HG02759 (cell line): ENCODE results near the gene ZNF490.
"Not testable (repeated sequence)": the region's sequence is repeated elsewhere in the genome, so short reads cannot be mapped to it uniquely, and the experiment has no call there.

Experiments
- ATAC-seq: cut with Tn5 transposase; IDR thresholded peaks from one replicate; pipeline ENCODE4 v1.9.1; 2021; ENCODE audit warnings: mild to moderate bottlenecking, moderate library complexity; ENCODE audit not compliant: unreplicated experiment

Gene ZNF490

GRCh38 chr19:12623361-12624031, 12.9 kb upstream of the ZNF490 start:
- ATAC-seq: no peak

GRCh38 chr19:12621253-12622024, 10.8 kb upstream of the ZNF490 start:
- not testable (repeated sequence) for ATAC-seq

- ATAC-seq: no peak
These were observed 7.0 kb upstream of the ZNF490 start for GRCh38 chr19:12617646-12618045.

- ATAC-seq: peak; percentile 1
These were observed 717 bp upstream of the ZNF490 start for GRCh38 chr19:12611361-12611699.

- no peak for ATAC-seq
These were observed 3.0 kb downstream of the ZNF490 start for GRCh38 chr19:12607631-12608030.

- ATAC-seq: no peak
These were observed 3.8 kb downstream of the ZNF490 start for GRCh38 chr19:12606796-12607195.

GRCh38 chr19:12603714-12604113, 6.9 kb downstream of the ZNF490 start:
- ATAC-seq: peak; percentile 67

GRCh38 chr19:12597594-12597993, 13.0 kb downstream of the ZNF490 start:
- no peak for ATAC-seq

- no peak for ATAC-seq
These were observed 13.6 kb downstream of the ZNF490 start for GRCh38 chr19:12596927-12597548.

- no peak for ATAC-seq
These were observed 14.1 kb downstream of the ZNF490 start for GRCh38 chr19:12596485-12596884.

- ATAC-seq: no peak
These were observed 29.5 kb downstream of the ZNF490 start for GRCh38 chr19:12581100-12581499.

GRCh38 chr19:12580180-12580694, 30.4 kb downstream of the ZNF490 start:
- ATAC-seq: no peak

GRCh38 chr19:12578641-12579040, 32.0 kb downstream of the ZNF490 start:
- ATAC-seq: no peak

- ATAC-seq: no peak
These were observed 36.6 kb downstream of the ZNF490 start for GRCh38 chr19:12574036-12574435.

GRCh38 chr19:12567951-12568350, 42.7 kb downstream of the ZNF490 start:
- ATAC-seq: no peak

GRCh38 chr19:12566380-12566779, 44.2 kb downstream of the ZNF490 start:
- not testable (repeated sequence) for ATAC-seq

- ATAC-seq: no peak
These were observed 46.5 kb downstream of the ZNF490 start for GRCh38 chr19:12564016-12564664.

GRCh38 chr19:12555456-12555930, 55.1 kb downstream of the ZNF490 start:
- ATAC-seq: no peak

- peak; percentile 96 for ATAC-seq
These were observed 59.4 kb downstream of the ZNF490 start, which contains the start of gene ZNF564 for GRCh38 chr19:12551060-12551832. TSS of gene ZNF564 (minus strand) at chr19:12551482. CDS start at chr19:12551332, 150 bp downstream.

GRCh38 chr19:12546903-12547302, 63.7 kb downstream of the ZNF490 start:
- ATAC-seq: no peak
